Loucy (cell line): ENCODE measurements around the gene ZSCAN5A.

ENCODE experiments used
- CTCF ChIP-seq: fragments of 200-600 bp; sonication (generic); conservative IDR thresholded peaks from 2 replicates; pipeline ENCODE4 v1.5.1; 2014; ENCODE audit warnings: mild to moderate bottlenecking, antibody characterized with exemption, low read length
- EZH2phosphoT487 ChIP-seq: fragments of 200-600 bp; IDR thresholded peaks from 2 replicates; pipeline ENCODE4 v1.6.1; 2018; ENCODE audit warnings: antibody characterized with exemption, mild to moderate bottlenecking, moderate library complexity, borderline replicate concordance

DNA sequence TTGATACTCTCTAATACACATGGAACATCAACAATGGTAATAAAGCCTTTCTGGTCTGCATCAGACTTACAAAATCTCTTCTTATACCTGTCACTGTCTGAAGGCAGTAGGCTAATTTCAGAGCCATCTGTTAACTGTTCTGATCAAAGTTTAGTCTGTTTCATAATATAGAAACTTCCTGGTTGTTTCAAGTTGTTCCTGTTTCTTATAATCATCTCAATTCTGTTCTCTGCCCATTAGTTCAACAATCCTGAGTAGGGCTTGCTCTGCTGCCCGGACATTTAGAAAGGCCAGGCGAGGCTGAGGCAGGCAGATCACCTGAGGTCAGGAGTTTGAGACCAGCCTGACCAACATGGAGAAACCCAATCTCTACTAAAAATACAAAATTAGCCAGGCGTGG is 5.4 kb upstream of the ZSCAN5A start:
- TF ChIP-seq CTCF (no peak), EZH2phosphoT487 (no peak)
